HepG2 (cell line): ENCODE results near the gene BFSP1. TPM values are rescaled to one million over a fixed set of nuclear protein-coding genes. Genes with fewer than 3 reads are reported as not detected.

Experiments
- ATAC-seq: fragments of 200-7000 bp; cut with Tn5 transposase; 3 replicates; pipeline ENCODE4 v1.9.1; 2020; ENCODE audit warnings: mild to moderate bottlenecking, moderate library complexity
- BruUV-seq: library from RNA; stranded (reverse); fragments of 400-500 nt; replicated peaks from 2 replicates; lab custom pipeline; 2021; lab: Mats Ljungman, UMichigan
- CTCF ChIA-PET: fragments of 300-600 bp; formaldehyde crosslinking; extraction: SDS; loops from one replicate; lab custom pipeline; 2021; ENCODE audit warnings: low total read pairs, inconsistent platforms, low intra/inter-chr PET ratio; lab: Yijun Ruan, JAX
- POLR2A ChIA-PET: fragments of 350-600 bp; sonication (Branson Sonifier 250); formaldehyde crosslinking; loops from one replicate; lab custom pipeline; 2020; ENCODE audit warnings: antibody characterized with exemption, inconsistent platforms; lab: Yijun Ruan, JAX
- DNase-seq: peaks from one replicate; pipeline ENCODE4 v3.0.0-alpha.2; 2015; ENCODE audit warnings: low spot score
- FAIRE-seq: peaks from 3 replicates; lab custom pipeline; 2011; peaks lifted over from hg19 to GRCh38; lab: Jason Lieb, UNC
- H2AFZ ChIP-seq: one replicate; pipeline ENCODE4 v1.6.1; 2011; ENCODE audit warnings: low read length, inconsistent platforms
- H3K27ac ChIP-seq: fragments of 300-600 bp; 3 replicates; pipeline ENCODE4 v1.8.0; 2011; ENCODE audit warnings: mixed run types, mild to moderate bottlenecking, mixed read lengths, low read length, inconsistent platforms; ENCODE audit not compliant: insufficient read depth; ENCODE audit errors: extremely low read length
- H3K27me3 ChIP-seq, 2 experiments: fragments of 200-600 bp in 1 of 2; 2 replicates in 1 of 2; 3 replicates in 1 of 2; pipeline versions ENCODE4 v1.6.0 to v1.8.0; 2011; ENCODE audit warnings: low read length in 2 of 2, mild to moderate bottlenecking in 2 of 2, moderate library complexity in 2 of 2, inconsistent platforms in 1 of 2; ENCODE audit not compliant: insufficient read depth in 2 of 2, control insufficient read depth in 1 of 2
- H3K36me3 ChIP-seq, 2 experiments: fragments of 200-600 bp in 1 of 2; replicated peaks in 1 of 2; 2 replicates in 1 of 2; 3 replicates in 1 of 2; pipeline versions ENCODE4 v1.5.1 to v1.8.0; 2011; ENCODE audit warnings: low read length in 2 of 2, inconsistent platforms in 1 of 2; ENCODE audit not compliant: insufficient read depth in 2 of 2, control insufficient read depth in 1 of 2
- H3K4me1 ChIP-seq: 2 replicates; pipeline ENCODE4 v1.5.1; 2012; ENCODE audit warnings: low read length, inconsistent platforms; ENCODE audit not compliant: insufficient read depth
- H3K4me2 ChIP-seq: 2 replicates; pipeline ENCODE4 v1.6.0; 2011; ENCODE audit warnings: low read depth, low read length, inconsistent platforms
- H3K4me3 ChIP-seq, 3 experiments: fragments of 200-600 bp in 1 of 3; sonication (generic), shearing (Covaris generic) in 1 of 3; replicated peaks in 1 of 3; 2 replicates each; pipeline ENCODE4 v1.5.1; 2011 to 2016; ENCODE audit warnings: low read length in 3 of 3, inconsistent platforms in 2 of 3, low read depth in 2 of 3, mild to moderate bottlenecking in 2 of 3, control low read depth in 1 of 3, mixed read lengths in 1 of 3; ENCODE audit not compliant: insufficient read depth in 1 of 3
- H3K79me2 ChIP-seq: one replicate; pipeline ENCODE4 v1.6.1; 2011; ENCODE audit warnings: low read length, inconsistent platforms; ENCODE audit not compliant: insufficient read depth
- H3K9ac ChIP-seq: 2 replicates; pipeline ENCODE4 v1.6.0; 2011; ENCODE audit warnings: mild to moderate bottlenecking, low read depth, low read length, inconsistent platforms; ENCODE audit not compliant: insufficient read depth
- H3K9me3 ChIP-seq: 2 replicates; pipeline ENCODE4 v1.5.1; 2012; ENCODE audit warnings: mild to moderate bottlenecking, low read length
- H4K20me1 ChIP-seq: 2 replicates; pipeline ENCODE4 v1.6.0; 2011; ENCODE audit warnings: inconsistent platforms, mild to moderate bottlenecking, low read length, moderate library complexity; ENCODE audit not compliant: insufficient read depth
- KDM2A ChIP-seq: sonication (generic); formaldehyde crosslinking; IDR thresholded peaks from 2 replicates; pipeline ENCODE4 v1.4.0; 2020; ENCODE audit warnings: low read depth, missing genetic modification reagents, borderline replicate concordance
- MAFF ChIP-seq: IDR thresholded peaks from 2 replicates; pipeline ENCODE4 v1.6.1; 2011; ENCODE audit warnings: low read depth, low read length, improper control_type of control experiment
- MAFK ChIP-seq, 2 experiments: IDR thresholded peaks in 1 of 2; conservative IDR thresholded peaks in 1 of 2; 2 replicates each; pipeline ENCODE4 v1.6.1; 2011; ENCODE audit warnings: improper control_type of control experiment in 2 of 2, low read length in 2 of 2
- REPIN1 ChIP-seq: sonication (generic); formaldehyde crosslinking; IDR thresholded peaks from 2 replicates; pipeline ENCODE4 v1.8.0; 2022; ENCODE audit warnings: missing genetic modification reagents, low read depth, mild to moderate bottlenecking, borderline replicate concordance
- ZNF12 ChIP-seq: sonication (generic); formaldehyde crosslinking; IDR thresholded peaks from 2 replicates; pipeline ENCODE4 v1.5.0; 2020; ENCODE audit warnings: missing genetic modification reagents
- WGBS: methylation state at CpG from one replicate; pipeline ENCODE4 v1.1.6; 2017; ENCODE audit warnings: low lambda C conversion rate; 5-methylcytosine and 5-hydroxymethylcytosine counted together
- in situ Hi-C: cut with HindIII; loops from 2 replicates; pipeline ENCODE4 v1.10.0; 2017; ENCODE audit warnings: low pct_unique_long_range_greater_than_20kb; ENCODE audit not compliant: extremely low pct_ligation_motif_present
- intact Hi-C: fragments of 100-400 bp; cut with micrococcal nuclease; formaldehyde crosslinking; loops from one replicate; pipeline ENCODE4 v1.10.0; 2022; ENCODE audit not compliant: unreplicated experiment
- polyA plus RNA-seq, 8 experiments: library from polyadenylated mRNA; depleted of rRNA in 3 of 8; stranded (reverse) in 7 of 8; unstranded in 1 of 8; fragments of >200 nt; fragmentation: Illumina TruSeq in 4 of 8; extraction: Trizol in 4 of 8; gene quantifications; 2 replicates each; pipeline versions ENCODE4 v1.2.1 to v1.2.3, GENCODE V29; 2011 to 2016; ENCODE audit warnings: low read depth in 4 of 8, missing spikeins in 1 of 8, mixed read lengths in 1 of 8; ENCODE audit not compliant: insufficient read depth in 1 of 8
- total RNA-seq, 5 experiments: library from RNA; depleted of rRNA; stranded (reverse); fragments of >200 nt; fragmentation: Illumina TruSeq; extraction: Trizol; gene quantifications; 2 replicates each; pipeline ENCODE4 v1.2.3, GENCODE V29; 2016; ENCODE audit warnings: low read depth in 1 of 5
- TF ChIP-seq, protein P1 (sequence below): sonication (generic); formaldehyde crosslinking; IDR thresholded peaks from 2 replicates; pipeline ENCODE4 v1.5.0; 2020; ENCODE audit warnings: mild to moderate bottlenecking, missing genetic modification reagents
- TF ChIP-seq, protein P2 (sequence below): sonication (generic); formaldehyde crosslinking; IDR thresholded peaks from 2 replicates; pipeline ENCODE4 v1.8.1; 2023; ENCODE audit warnings: mild to moderate bottlenecking, missing genetic modification reagents, borderline replicate concordance

The BFSP1 gene
- total and polyA plus RNA-seq, 2 of the 13 experiments (the other 11 are each of a cell fraction or from before 2014, with no cell fraction given) = 0.22 to 0.26 TPM

- H3K79me2 ChIP-seq = no peaks in the 10 kb centered on the region
- TF ChIP-seq MAFK (conservative IDR thresholded peaks at IDR 0.05 in 1 of 2, IDR thresholded peaks at IDR 0.05 in 1 of 2; ENCODE audit: low read length in 2 of 2) (peak; percentile 98 to 99), KDM2A (CRISPR knock-in tag) (no peak), REPIN1 (CRISPR knock-in tag) (no peak), ZNF12 (no peak), MAFF (peak; percentile 97)
- TF ChIP-seq, protein P1, sequence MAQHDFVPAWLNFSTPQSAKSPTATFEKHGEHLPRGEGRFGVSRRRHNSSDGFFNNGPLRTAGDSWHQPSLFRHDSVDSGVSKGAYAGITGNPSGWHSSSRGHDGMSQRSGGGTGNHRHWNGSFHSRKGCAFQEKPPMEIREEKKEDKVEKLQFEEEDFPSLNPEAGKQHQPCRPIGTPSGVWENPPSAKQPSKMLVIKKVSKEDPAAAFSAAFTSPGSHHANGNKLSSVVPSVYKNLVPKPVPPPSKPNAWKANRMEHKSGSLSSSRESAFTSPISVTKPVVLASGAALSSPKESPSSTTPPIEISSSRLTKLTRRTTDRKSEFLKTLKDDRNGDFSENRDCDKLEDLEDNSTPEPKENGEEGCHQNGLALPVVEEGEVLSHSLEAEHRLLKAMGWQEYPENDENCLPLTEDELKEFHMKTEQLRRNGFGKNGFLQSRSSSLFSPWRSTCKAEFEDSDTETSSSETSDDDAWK (CRISPR knock-in tag) = no peak
- TF ChIP-seq, protein P2, sequence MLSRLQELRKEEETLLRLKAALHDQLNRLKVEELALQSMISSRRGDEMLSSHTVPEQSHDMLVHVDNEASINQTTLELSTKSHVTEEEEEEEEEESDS (CRISPR knock-in tag) = no peak
- no peak for ATAC-seq
- no peaks in the 10 kb centered on the region for H3K9me3 ChIP-seq
- ChIA-PET POLR2A (no interaction called here), CTCF (no interaction called here)
- H3K27me3 ChIP-seq = peaks cover 3 to 26% of the 10 kb centered on the region in 2 experiments; a peak in 4 of 5 replicates
- no peak for DNase-seq
- H3K9ac ChIP-seq = no peak overlapping the region
- H2AFZ ChIP-seq = no peak overlapping the region
- WGBS = 61% methylated on average over 5 of the region's 5 CpGs
- no peaks in the 10 kb centered on the region for H3K36me3 ChIP-seq
- no peak overlapping the region for H3K4me2 ChIP-seq
- FAIRE-seq = no peak
- no peaks in the 10 kb centered on the region for H4K20me1 ChIP-seq
- H3K27ac ChIP-seq = no peak overlapping the region
- H3K4me1 ChIP-seq = 0 out of 2 replicates have a peak, but pooled peaks cover under 1% of the 10 kb centered on the region
- in situ Hi-C loops = no loop called here
- H3K4me3 ChIP-seq = no peak overlapping the region
- intact Hi-C loops = no loop called here
- no TSS peak for BruUV-seq
Measured at GRCh38 chr20:17525132-17525531, 6.0 kb downstream of the BFSP1 start.
